VCaP (cell line): ENCODE measurements around the gene CTNNBL1.
"Not testable (repeated sequence)": the region's sequence is repeated elsewhere in the genome, so short reads cannot be mapped to it uniquely, and the experiment has no call there.

Experiments
- H3K27ac ChIP-seq: fragments of 450-650 bp; 2 replicates; pipeline ENCODE4 v1.5.1; 2017
- CTCF ChIP-seq: fragments of 450-650 bp; conservative IDR thresholded peaks from 2 replicates; pipeline ENCODE4 v1.5.1; 2017; ENCODE audit warnings: mild to moderate bottlenecking, moderate library complexity

The CTNNBL1 gene

GRCh38 chr20:37669773-37670236 lies 24.0 kb upstream of the CTNNBL1 start:
- no peak for TF ChIP-seq CTCF
- H3K27ac ChIP-seq, result peak overlapping the region; percentile 64

GRCh38 chr20:37670351-37670791 lies 23.5 kb upstream of the CTNNBL1 start:
- TF ChIP-seq CTCF, result no peak; the same call in 1 of the 2 replicates
- H3K27ac ChIP-seq, result peak overlapping the region; percentile 64

- no peak for TF ChIP-seq CTCF
- no peak overlapping the region for H3K27ac ChIP-seq
Observed at GRCh38 chr20:37672143-37672542, 21.7 kb upstream of the CTNNBL1 start.

- TF ChIP-seq CTCF, result no peak
- H3K27ac ChIP-seq, result no peak overlapping the region
Observed at GRCh38 chr20:37673444-37673843, 20.4 kb upstream of the CTNNBL1 start.

- H3K27ac ChIP-seq, result no peak overlapping the region
- no peak for TF ChIP-seq CTCF
Observed at GRCh38 chr20:37676440-37676839, 17.4 kb upstream of the CTNNBL1 start.

GRCh38 chr20:37677969-37678861 lies 15.6 kb upstream of the CTNNBL1 start:
- no peak overlapping the region for H3K27ac ChIP-seq
- TF ChIP-seq CTCF, result no peak

- not testable (repeated sequence) for H3K27ac ChIP-seq
Observed at GRCh38 chr20:37679751-37680150, 14.1 kb upstream of the CTNNBL1 start.

- no peak overlapping the region for H3K27ac ChIP-seq
- no peak for TF ChIP-seq CTCF
Observed at GRCh38 chr20:37680420-37680819, 13.4 kb upstream of the CTNNBL1 start.
